Measurements from ENCODE around the gene PRPF40B.
A peak's percentile ranks its signal among the peaks of the same experiment; 100 is the strongest.
"Not testable (repeated sequence)": the region's sequence is repeated elsewhere in the genome, so short reads cannot be mapped to it uniquely, and the experiment has no call there.

PRPF40B gene

GRCh38 chr12:49609875-49610154 lies 13.5 kb upstream of the PRPF40B start:
- no peak for DNase-seq

GRCh38 chr12:49610785-49611184 lies 12.6 kb upstream of the PRPF40B start:
- DNase-seq = not testable (repeated sequence)

- DNase-seq = no peak
Observed at GRCh38 chr12:49612210-49612609, 11.2 kb upstream of the PRPF40B start.

GRCh38 chr12:49615725-49616124 lies 7.6 kb upstream of the PRPF40B start:
- no peak for DNase-seq

GRCh38 chr12:49616533-49617219 lies 6.7 kb upstream of the PRPF40B start:
- DNase-seq = no peak

GRCh38 chr12:49618576-49618975 lies 4.8 kb upstream of the PRPF40B start:
- DNase-seq = no peak

GRCh38 chr12:49619286-49619685 lies 4.1 kb upstream of the PRPF40B start:
- no peak for DNase-seq

GRCh38 chr12:49621651-49622500 lies 1.5 kb upstream of the PRPF40B start:
- no peak for DNase-seq

GRCh38 chr12:49622501-49623141 lies 740 bp upstream of the PRPF40B start:
- peak in 5 of 6 experiments; percentile 45 to 64 (median 61) for DNase-seq

- peak in 1 of 6 experiments; percentile 3 for DNase-seq
Observed at GRCh38 chr12:49624921-49625577, 1.7 kb downstream of the PRPF40B start.

GRCh38 chr12:49626169-49626835 lies 2.9 kb downstream of the PRPF40B start:
- peak in 1 of 6 experiments; percentile 19 for DNase-seq

- DNase-seq = no peak
Observed at GRCh38 chr12:49626836-49627235, 3.5 kb downstream of the PRPF40B start.

GRCh38 chr12:49627752-49628360 lies 4.5 kb downstream of the PRPF40B start:
- DNase-seq = no peak

GRCh38 chr12:49631336-49631907 lies 8.1 kb downstream of the PRPF40B start:
- no peak for DNase-seq

GRCh38 chr12:49632401-49632800 lies 9.0 kb downstream of the PRPF40B start:
- no peak for DNase-seq

GRCh38 chr12:49632986-49633702 lies 9.8 kb downstream of the PRPF40B start:
- no peak for DNase-seq

- DNase-seq = no peak
Observed at GRCh38 chr12:49633703-49634345, 10.5 kb downstream of the PRPF40B start.

GRCh38 chr12:49635036-49635435 lies 11.7 kb downstream of the PRPF40B start:
- DNase-seq = no peak

GRCh38 chr12:49635656-49636055 lies 12.3 kb downstream of the PRPF40B start:
- DNase-seq = no peak

- no peak for DNase-seq
Observed at GRCh38 chr12:49636574-49636973, 13.2 kb downstream of the PRPF40B start.

Measured in stimulated activated naive CD4-positive, alpha-beta T cell (primary cell).